22Rv1 (cell line): Measurements from ENCODE around the gene JUND.

Source experiments
- CTCF ChIP-seq: fragments of 450-650 bp; IDR thresholded peaks from 2 replicates; pipeline ENCODE4 v1.5.1; 2017; ENCODE audit warnings: mild to moderate bottlenecking
- ZFX ChIP-seq: fragments of 450-650 bp; IDR thresholded peaks from 2 replicates; pipeline ENCODE4 v1.6.1; 2017; ENCODE audit warnings: antibody characterized with exemption, borderline replicate concordance

- peak; percentile 8; the same call in 1 of the 2 replicates for TF ChIP-seq CTCF
- TF ChIP-seq ZFX, result no peak
These were observed 40.9 kb upstream of the JUND start for GRCh38 chr19:18322318-18322758.
